GM23338 (cell line): ENCODE results near the gene TSHZ2. TPM values are rescaled to one million over a fixed set of nuclear protein-coding genes. Genes with fewer than 3 reads are reported as not detected.

ENCODE experiments used
- ATAC-seq: fragments of 200-7000 bp; cut with Tn5 transposase; 3 replicates; pipeline ENCODE4 v1.9.1; 2020
- DNase-seq: peaks from one replicate; pipeline ENCODE4 v3.0.0-alpha.2; 2015; ENCODE audit warnings: low spot score
- H2AFZ ChIP-seq: fragments of 200-600 bp; sonication (generic); 2 replicates; pipeline ENCODE4 v1.8.0; 2016; ENCODE audit warnings: antibody characterized with exemption, mild to moderate bottlenecking, moderate library complexity
- H3F3A ChIP-seq: fragments of 200-600 bp; sonication (generic); replicated peaks from 2 replicates; pipeline ENCODE4 v1.8.0; 2017; ENCODE audit warnings: antibody characterized with exemption, mixed run types, low read depth
- H3K27ac ChIP-seq: fragments of 200-600 bp; sonication (generic); 2 replicates; pipeline ENCODE4 v1.6.1; 2016; ENCODE audit warnings: low read depth
- H3K27me3 ChIP-seq: fragments of 200-600 bp; sonication (generic); 2 replicates; pipeline ENCODE4 v1.8.0; 2016; ENCODE audit warnings: mild to moderate bottlenecking, mixed run types, moderate library complexity; ENCODE audit not compliant: insufficient read depth
- H3K36me3 ChIP-seq: fragments of 200-600 bp; sonication (generic); 2 replicates; pipeline ENCODE4 v1.8.0; 2016; ENCODE audit warnings: mild to moderate bottlenecking; ENCODE audit not compliant: insufficient read depth
- H3K4me1 ChIP-seq: fragments of 200-600 bp; sonication (generic); 2 replicates; pipeline ENCODE4 v1.8.0; 2016; ENCODE audit warnings: mild to moderate bottlenecking, moderate library complexity; ENCODE audit not compliant: insufficient read depth
- H3K4me2 ChIP-seq: fragments of 200-600 bp; sonication (generic); 2 replicates; pipeline ENCODE4 v1.7.1; 2017; ENCODE audit warnings: mixed run types
- H3K4me3 ChIP-seq: fragments of 200-600 bp; sonication (generic); 2 replicates; pipeline ENCODE4 v1.6.1; 2016; ENCODE audit warnings: mixed run types
- H3K79me2 ChIP-seq: fragments of 200-600 bp; sonication (generic); replicated peaks from 2 replicates; pipeline ENCODE4 v1.8.0; 2017; ENCODE audit warnings: mild to moderate bottlenecking; ENCODE audit not compliant: insufficient read depth
- H3K9me2 ChIP-seq: fragments of 200-600 bp; sonication (generic); 2 replicates; pipeline ENCODE4 v1.8.0; 2017; ENCODE audit not compliant: insufficient read depth
- H4K20me1 ChIP-seq: fragments of 200-600 bp; sonication (generic); replicated peaks from 2 replicates; pipeline ENCODE4 v1.8.0; 2017; ENCODE audit warnings: mild to moderate bottlenecking; ENCODE audit not compliant: insufficient read depth
- H3K27ac Mint-ChIP-seq: 2 replicates; pipeline ENCODE4 v1.8.0; 2020; ENCODE audit warnings: inconsistent platforms, mild to moderate bottlenecking, moderate library complexity, mixed read lengths
- H3K27me3 Mint-ChIP-seq: 3 replicates; pipeline ENCODE4 v1.8.0; 2022; ENCODE audit warnings: low read depth, mild to moderate bottlenecking, moderate library complexity, mixed read lengths, inconsistent platforms; ENCODE audit not compliant: insufficient read depth, poor library complexity
- H3K36me3 Mint-ChIP-seq: 3 replicates; pipeline ENCODE4 v1.8.0; 2021; ENCODE audit warnings: low read depth, mild to moderate bottlenecking, inconsistent platforms, moderate library complexity, mixed read lengths
- H3K4me1 Mint-ChIP-seq: 3 replicates; pipeline ENCODE4 v1.8.0; 2020; ENCODE audit warnings: mild to moderate bottlenecking, inconsistent platforms, mixed read lengths
- H3K4me3 Mint-ChIP-seq: 3 replicates; pipeline ENCODE4 v1.8.0; 2021; ENCODE audit warnings: moderate library complexity, mild to moderate bottlenecking, inconsistent platforms, mixed read lengths
- H3K9me3 Mint-ChIP-seq: 3 replicates; pipeline ENCODE4 v1.8.0; 2020; ENCODE audit warnings: moderate library complexity, mild to moderate bottlenecking, inconsistent platforms, mixed read lengths
- CREB1 ChIP-seq: fragments of 250-450 bp; sonication (Bioruptor Pico); IDR thresholded peaks from 2 replicates; pipeline ENCODE4 v1.5.0; 2020; ENCODE audit warnings: low read depth, mild to moderate bottlenecking, moderate library complexity
- CTCF ChIP-seq, 2 experiments: fragments of 200-600 bp in 1 of 2; sonication (generic) in 1 of 2; conservative IDR thresholded peaks; 2 replicates each; pipeline versions ENCODE4 v1.5.1 to v1.6.1; 2016 to 2017; ENCODE audit warnings: antibody characterized with exemption in 2 of 2, low read depth in 2 of 2, mild to moderate bottlenecking in 2 of 2, moderate library complexity in 1 of 2
- ETS1 ChIP-seq: IDR thresholded peaks from 2 replicates; pipeline ENCODE4 v1.6.1; 2016; ENCODE audit warnings: antibody characterized with exemption
- EZH2 ChIP-seq: fragments of 200-600 bp; sonication (generic); IDR thresholded peaks from one replicate; pipeline ENCODE4 v1.8.0; 2017; ENCODE audit warnings: antibody characterized with exemption, mild to moderate bottlenecking, low read depth; ENCODE audit not compliant: unreplicated experiment
- EZH2phosphoT487 ChIP-seq: fragments of 200-600 bp; sonication (generic); IDR thresholded peaks from one replicate; pipeline ENCODE4 v1.8.1; 2018; ENCODE audit warnings: antibody characterized with exemption; ENCODE audit not compliant: unreplicated experiment
- NANOG ChIP-seq: IDR thresholded peaks from 2 replicates; pipeline ENCODE4 v1.6.1; 2016; ENCODE audit warnings: antibody characterized with exemption, borderline replicate concordance
- POLR2AphosphoS5 ChIP-seq: IDR thresholded peaks from 2 replicates; pipeline ENCODE4 v1.6.1; 2016; ENCODE audit warnings: antibody characterized with exemption, low read depth
- REST ChIP-seq: IDR thresholded peaks from one replicate; pipeline ENCODE4 v1.6.1; 2018; ENCODE audit warnings: antibody characterized with exemption; ENCODE audit not compliant: unreplicated experiment
- ZNF331 ChIP-seq: fragments of 250-450 bp; sonication (Bioruptor Pico); IDR thresholded peaks from 2 replicates; pipeline ENCODE4 v1.5.0; 2020; ENCODE audit warnings: low read depth, mild to moderate bottlenecking, moderate library complexity
- polyA plus RNA-seq: library from polyadenylated mRNA; unstranded; fragments of >200 nt; fragmentation: Nextera tagmentation; extraction: Ambion mirVana; gene quantifications from 2 replicates; pipeline ENCODE4 v1.2.1, GENCODE V29; 2016
- total RNA-seq: library from RNA; depleted of rRNA; stranded (reverse); fragments of >200 nt; shearing (Covaris generic); gene quantifications from 2 replicates; pipeline ENCODE4 v1.2.3, GENCODE V29; 2014

TSHZ2 gene
- total and polyA plus RNA-seq, 2 experiments from 2014 or later = 0.49 to 1.3 TPM

- H2AFZ ChIP-seq = no peak overlapping the region
- ATAC-seq (peak; percentile 90), DNase-seq (peak; percentile 64)
- no peak overlapping the region for H3K27ac ChIP-seq
- H3K4me1 ChIP-seq = peaks cover 36% of the 10 kb centered on the region
- Mint-ChIP-seq H3K27me3 (peaks cover 4% of the 10 kb centered on the region), H3K36me3 (no peaks in the 10 kb centered on the region), H3K27ac (no peak overlapping the region), H3K4me1 (peaks cover 45% of the 10 kb centered on the region), H3K9me3 (no peaks in the 10 kb centered on the region), H3K4me3 (peak overlapping the region; percentile 28)
- H3K27me3 ChIP-seq = no peaks in the 10 kb centered on the region
- no peaks in the 10 kb centered on the region for H3F3A ChIP-seq
- TF ChIP-seq POLR2AphosphoS5 (no peak), CREB1 (CRISPR knock-in tag) (0 out of 2 replicates have a peak, but pooled peaks have one; percentile 7), EZH2phosphoT487 (no peak), ETS1 (no peak), ZNF331 (no peak), CTCF (conservative IDR thresholded peaks at IDR 0.05; ENCODE audit: low read depth in 2 of 2) (no peak), NANOG (peak; percentile 38; the same call in 1 of the 2 replicates), REST (no peak), EZH2 (no peak)
- no peaks in the 10 kb centered on the region for H4K20me1 ChIP-seq
- H3K9me2 ChIP-seq = peaks cover 5% of the 10 kb centered on the region; the same call in 1 of the 2 replicates
- H3K4me2 ChIP-seq = peak overlapping the region; percentile 65
- H3K36me3 ChIP-seq = no peaks in the 10 kb centered on the region
- H3K79me2 ChIP-seq = no peaks in the 10 kb centered on the region
- peak overlapping the region; percentile 18 for H3K4me3 ChIP-seq
Measured at GRCh38 chr20:53282217-53282955, 310.2 kb downstream of the TSHZ2 start.
